ENCODE measurements around the gene TGFBR3.

TGFBR3 gene

DNA sequence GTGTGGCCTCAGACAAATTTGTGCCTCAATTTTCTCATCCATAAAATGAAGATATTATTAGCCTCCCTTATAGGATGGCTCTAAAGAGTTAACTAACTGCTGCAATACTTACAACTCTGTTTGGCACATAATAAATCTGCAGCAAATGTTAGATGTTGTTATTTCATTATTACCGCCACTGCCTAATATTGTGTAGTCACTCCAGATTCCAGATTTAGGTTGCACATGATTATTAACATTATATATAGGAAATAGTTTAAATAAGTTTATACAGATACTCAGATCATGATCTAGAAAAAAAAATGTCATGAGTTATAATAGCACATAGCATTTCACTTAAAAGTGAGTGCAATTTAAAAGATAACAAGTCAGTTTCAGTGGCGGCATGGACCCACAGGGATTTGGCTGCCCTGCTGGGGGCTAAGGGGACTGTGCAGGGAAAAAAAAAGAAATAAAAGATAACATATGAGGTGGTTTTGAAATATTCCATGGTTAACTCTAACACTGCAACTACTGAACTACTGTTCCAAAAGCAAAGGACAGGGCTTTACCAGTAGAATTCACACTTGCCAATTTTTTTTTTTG is 170.4 kb downstream of the TGFBR3 start:
- TF ChIP-seq, protein P1, sequence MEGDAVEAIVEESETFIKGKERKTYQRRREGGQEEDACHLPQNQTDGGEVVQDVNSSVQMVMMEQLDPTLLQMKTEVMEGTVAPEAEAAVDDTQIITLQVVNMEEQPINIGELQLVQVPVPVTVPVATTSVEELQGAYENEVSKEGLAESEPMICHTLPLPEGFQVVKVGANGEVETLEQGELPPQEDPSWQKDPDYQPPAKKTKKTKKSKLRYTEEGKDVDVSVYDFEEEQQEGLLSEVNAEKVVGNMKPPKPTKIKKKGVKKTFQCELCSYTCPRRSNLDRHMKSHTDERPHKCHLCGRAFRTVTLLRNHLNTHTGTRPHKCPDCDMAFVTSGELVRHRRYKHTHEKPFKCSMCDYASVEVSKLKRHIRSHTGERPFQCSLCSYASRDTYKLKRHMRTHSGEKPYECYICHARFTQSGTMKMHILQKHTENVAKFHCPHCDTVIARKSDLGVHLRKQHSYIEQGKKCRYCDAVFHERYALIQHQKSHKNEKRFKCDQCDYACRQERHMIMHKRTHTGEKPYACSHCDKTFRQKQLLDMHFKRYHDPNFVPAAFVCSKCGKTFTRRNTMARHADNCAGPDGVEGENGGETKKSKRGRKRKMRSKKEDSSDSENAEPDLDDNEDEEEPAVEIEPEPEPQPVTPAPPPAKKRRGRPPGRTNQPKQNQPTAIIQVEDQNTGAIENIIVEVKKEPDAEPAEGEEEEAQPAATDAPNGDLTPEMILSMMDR (conservative IDR thresholded peaks at IDR 0.05; ENCODE audit: control insufficient read depth, insufficient read depth, low read depth, low read length): no peak
- DNase-seq (ENCODE audit: low read depth): no peak

DNA sequence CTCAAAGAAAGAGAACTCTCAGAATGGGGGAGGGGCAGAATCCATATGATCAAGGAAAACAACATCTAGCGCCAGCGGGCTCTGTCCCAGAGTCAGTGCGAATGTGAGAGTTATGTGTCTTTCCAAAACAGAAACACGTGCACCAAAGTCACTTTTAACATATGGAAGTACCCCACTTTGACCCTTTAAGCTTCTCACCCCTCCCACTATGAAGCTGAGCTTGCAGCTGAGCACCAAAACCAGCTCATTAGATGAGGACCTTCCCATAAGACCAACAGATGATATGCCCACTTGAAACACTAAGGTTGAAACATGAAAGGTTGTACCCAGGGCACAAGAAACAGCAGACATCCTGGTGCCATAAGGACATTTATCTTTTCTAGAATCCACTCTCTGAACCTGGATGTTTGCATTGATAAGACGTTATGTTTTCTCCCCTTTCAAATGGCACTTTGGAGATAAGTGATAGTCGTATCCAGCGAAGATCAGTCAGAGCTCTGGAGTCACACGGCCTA is 171.0 kb downstream of the TGFBR3 start:
- DNase-seq (ENCODE audit: low read depth): no peak
- H3K4me3 ChIP-seq (ENCODE audit: control insufficient read depth, low read depth, low read length): no peak overlapping the region
- TF ChIP-seq, protein P1 (conservative IDR thresholded peaks at IDR 0.05; ENCODE audit: control insufficient read depth, insufficient read depth, low read depth, low read length): no peak

More for the DNA sequence above, 170.4 kb downstream of the TGFBR3 start:
- no peak overlapping the region for H3K4me3 ChIP-seq (ENCODE audit: control insufficient read depth, low read depth, low read length)

DNA sequence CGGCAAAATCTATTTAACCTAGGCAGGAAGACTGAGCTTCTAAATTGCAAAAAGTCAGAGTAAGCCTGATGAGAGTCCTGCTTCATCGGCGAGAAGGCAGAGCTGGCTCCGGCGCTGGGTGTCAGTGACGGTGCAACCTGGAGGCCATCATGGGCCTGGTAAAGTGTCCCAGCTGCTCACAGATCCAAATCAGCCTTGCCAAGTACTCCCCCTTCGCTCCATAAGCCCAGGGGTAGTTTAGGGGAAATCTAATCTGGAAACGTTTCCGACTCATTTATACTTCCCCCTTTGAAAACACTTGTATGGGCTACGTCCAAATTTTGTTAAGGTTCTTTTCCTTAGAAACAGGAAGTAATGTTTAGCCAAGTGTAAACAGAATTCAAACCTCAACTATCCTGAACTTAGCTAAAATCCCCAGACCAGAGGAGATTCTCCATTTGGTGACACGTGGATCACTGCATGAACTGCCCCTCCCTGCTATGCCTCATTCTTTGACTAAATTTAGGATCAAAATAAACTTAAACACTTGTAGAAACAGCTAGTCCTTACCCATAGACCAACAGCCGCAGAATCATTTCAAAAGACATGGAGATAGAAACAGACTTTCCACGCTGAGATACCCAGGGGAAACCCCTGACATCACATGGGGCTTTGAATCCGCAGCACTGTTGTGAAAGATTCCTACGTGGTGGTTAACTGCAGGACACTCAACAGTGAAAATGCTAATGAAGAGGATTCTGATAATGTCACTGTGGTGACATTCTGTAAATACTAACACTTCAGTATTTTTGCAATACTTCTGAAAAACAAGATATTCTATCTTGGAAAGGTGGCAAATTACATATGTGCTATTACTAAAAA is 172.7 kb downstream of the TGFBR3 start:
- TF ChIP-seq, protein P1 (conservative IDR thresholded peaks at IDR 0.05; ENCODE audit: control insufficient read depth, insufficient read depth, low read depth, low read length): no peak
- H3K4me3 ChIP-seq (ENCODE audit: control insufficient read depth, low read depth, low read length): no peak overlapping the region
- DNase-seq (ENCODE audit: low read depth): peak; percentile 87

DNA sequence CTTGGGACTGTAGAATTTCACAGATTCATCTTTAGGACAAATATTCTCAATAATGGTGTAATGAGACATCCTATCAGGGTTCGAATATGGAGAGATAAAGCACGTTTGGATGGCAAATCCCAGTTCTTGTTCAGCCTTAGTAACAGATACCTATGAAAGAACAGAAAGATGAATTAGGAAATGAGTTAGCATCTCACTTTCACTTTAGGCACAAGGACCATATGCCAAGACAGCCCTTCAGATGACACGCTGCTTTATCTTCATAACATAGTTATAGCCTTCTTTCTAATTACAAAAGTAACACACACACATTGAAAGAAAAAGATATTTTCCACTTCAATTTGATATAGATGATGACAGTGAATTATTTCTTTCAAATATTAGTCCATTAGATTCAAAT is 173.6 kb downstream of the TGFBR3 start:
- DNase-seq (ENCODE audit: low read depth): no peak
- TF ChIP-seq, protein P1 (conservative IDR thresholded peaks at IDR 0.05; ENCODE audit: control insufficient read depth, insufficient read depth, low read depth, low read length): no peak

DNA sequence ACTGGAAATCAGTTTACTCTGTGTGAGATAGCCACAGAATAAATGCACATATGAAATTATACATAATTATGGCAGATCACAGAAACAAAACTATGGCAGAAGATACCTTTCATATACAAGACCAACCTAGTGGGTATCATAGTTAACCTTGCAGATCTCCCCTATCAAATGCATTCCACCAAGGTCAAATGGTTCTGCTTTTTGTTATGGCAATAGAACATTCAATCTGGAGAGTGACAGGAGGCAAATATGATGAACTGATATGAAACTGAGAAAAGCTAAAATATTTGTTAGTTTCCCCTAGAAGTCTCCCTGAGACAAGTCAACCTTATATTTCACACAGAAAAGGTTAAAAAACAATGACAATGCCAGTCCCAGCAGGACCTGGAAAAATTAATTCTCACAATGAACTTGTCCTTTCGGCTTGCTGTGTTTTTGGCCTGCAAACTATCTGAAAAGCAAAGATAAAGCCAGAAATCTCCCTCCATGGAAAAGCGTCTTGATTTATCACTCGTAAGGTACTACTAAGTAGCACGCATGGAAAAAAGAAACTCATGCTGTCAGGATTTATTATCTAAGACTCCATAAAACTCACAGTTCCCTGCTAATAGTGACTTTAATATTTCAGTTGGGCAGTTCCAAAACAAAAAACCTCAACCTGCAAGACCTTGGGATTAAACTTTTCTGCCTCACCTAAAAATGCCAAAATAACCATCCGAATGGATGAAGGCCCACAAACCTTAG is 174.3 kb downstream of the TGFBR3 start:
- TF ChIP-seq, protein P1 (conservative IDR thresholded peaks at IDR 0.05; ENCODE audit: control insufficient read depth, insufficient read depth, low read depth, low read length): no peak
- H3K4me3 ChIP-seq (ENCODE audit: control insufficient read depth, low read depth, low read length): no peak overlapping the region
- DNase-seq (ENCODE audit: low read depth): no peak

More for the DNA sequence above, 173.6 kb downstream of the TGFBR3 start:
- H3K4me3 ChIP-seq (ENCODE audit: control insufficient read depth, low read depth, low read length): no peak overlapping the region

DNA sequence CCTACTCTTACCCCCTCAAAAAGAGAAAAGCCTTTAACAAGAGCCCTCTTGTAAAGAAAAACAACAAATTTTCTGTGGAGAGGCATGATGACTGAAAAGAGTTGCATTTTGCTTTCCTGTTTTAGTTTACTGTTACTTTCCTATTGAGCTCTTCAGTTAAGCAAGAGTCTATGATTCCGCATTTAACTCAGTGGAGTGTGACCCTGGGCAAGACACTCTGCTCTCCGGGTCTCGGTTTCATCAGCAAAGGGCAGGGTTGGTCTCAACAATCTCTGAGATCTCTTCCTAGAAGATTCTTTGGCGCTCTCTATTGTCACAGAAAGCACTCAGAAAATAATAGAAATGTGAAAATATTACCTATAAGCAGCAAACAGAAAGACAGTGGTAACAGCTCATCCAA is 175.7 kb downstream of the TGFBR3 start:
- TF ChIP-seq, protein P1 (conservative IDR thresholded peaks at IDR 0.05; ENCODE audit: control insufficient read depth, insufficient read depth, low read depth, low read length): no peak
- H3K4me3 ChIP-seq (ENCODE audit: control insufficient read depth, low read depth, low read length): no peak overlapping the region

More for the DNA sequence above, 175.7 kb downstream of the TGFBR3 start:
- no peak for DNase-seq (ENCODE audit: low read depth)
